Neural progenitor cell (in vitro differentiated cells): ENCODE data around the gene SHROOM2. TPM values are rescaled to one million over a fixed set of nuclear protein-coding genes. Genes with fewer than 3 reads are reported as not detected.

Experiments used
- DNase-seq: peaks from one replicate; pipeline ENCODE4 v3.0.0-alpha.2; 2016; ENCODE audit warnings: low spot score
- H2AFZ ChIP-seq: fragments of 200-600 bp; sonication (generic); replicated peaks from 2 replicates; pipeline ENCODE4 v1.6.1; 2016; ENCODE audit warnings: antibody characterized with exemption
- H3F3A ChIP-seq: fragments of 200-600 bp; sonication (generic); 2 replicates; pipeline ENCODE4 v1.6.1; 2016; ENCODE audit warnings: antibody characterized with exemption, low read depth
- H3K27ac ChIP-seq: fragments of 200-600 bp; sonication (generic); 2 replicates; pipeline ENCODE4 v1.5.1; 2016; ENCODE audit warnings: mild to moderate bottlenecking
- H3K27me3 ChIP-seq: fragments of 200-600 bp; sonication (generic); 2 replicates; pipeline ENCODE4 v1.6.1; 2016; ENCODE audit warnings: mild to moderate bottlenecking, moderate library complexity
- H3K36me3 ChIP-seq: fragments of 200-600 bp; sonication (generic); 2 replicates; pipeline ENCODE4 v1.5.1; 2016
- H3K4me1 ChIP-seq: fragments of 200-600 bp; sonication (generic); 2 replicates; pipeline ENCODE4 v1.6.1; 2016; ENCODE audit warnings: mixed run types
- H3K4me2 ChIP-seq: fragments of 200-600 bp; sonication (generic); 2 replicates; pipeline ENCODE4 v1.6.1; 2016
- H3K4me3 ChIP-seq: fragments of 200-600 bp; sonication (generic); 2 replicates; pipeline ENCODE4 v1.5.1; 2016
- H3K79me2 ChIP-seq: fragments of 200-600 bp; sonication (generic); 2 replicates; pipeline ENCODE4 v1.6.1; 2016; ENCODE audit warnings: low read depth
- H3K9ac ChIP-seq: fragments of 200-600 bp; sonication (generic); 2 replicates; pipeline ENCODE4 v1.6.1; 2016
- H3K9me3 ChIP-seq: fragments of 200-600 bp; sonication (generic); 2 replicates; pipeline ENCODE4 v1.5.1; 2016; ENCODE audit warnings: low read depth
- H4K20me1 ChIP-seq: fragments of 200-600 bp; sonication (generic); 2 replicates; pipeline ENCODE4 v1.6.1; 2016; ENCODE audit warnings: low read depth
- H3K27ac Mint-ChIP-seq: 3 replicates; pipeline ENCODE4 v1.8.0; 2021; ENCODE audit warnings: mixed read lengths
- H3K27me3 Mint-ChIP-seq: 2 replicates; pipeline ENCODE4 v1.8.0; 2022; ENCODE audit warnings: low read depth, mild to moderate bottlenecking, inconsistent platforms, moderate library complexity, mixed read lengths; ENCODE audit not compliant: insufficient read depth
- H3K36me3 Mint-ChIP-seq: 3 replicates; pipeline ENCODE4 v1.8.0; 2021; ENCODE audit warnings: mixed read lengths
- H3K4me1 Mint-ChIP-seq: 3 replicates; pipeline ENCODE4 v1.8.0; 2021; ENCODE audit warnings: mixed read lengths
- H3K4me3 Mint-ChIP-seq: 3 replicates; pipeline ENCODE4 v1.8.0; 2021; ENCODE audit warnings: mild to moderate bottlenecking, moderate library complexity, mixed read lengths
- H3K9me3 Mint-ChIP-seq: 3 replicates; pipeline ENCODE4 v1.8.0; 2020; ENCODE audit warnings: mixed read lengths
- EZH2 ChIP-seq: fragments of 200-600 bp; sonication (generic); IDR thresholded peaks from 2 replicates; pipeline ENCODE4 v1.6.1; 2017; ENCODE audit warnings: antibody characterized with exemption, mild to moderate bottlenecking, moderate library complexity
- EZH2phosphoT487 ChIP-seq: fragments of 200-600 bp; sonication (generic); IDR thresholded peaks from 2 replicates; pipeline ENCODE4 v1.6.1; 2017; ENCODE audit warnings: antibody characterized with exemption
- total RNA-seq: library from RNA; depleted of rRNA; stranded (reverse); fragments of >200 nt; gene quantifications from 2 replicates; pipeline ENCODE4 v1.2.3, GENCODE V29; 2015; ENCODE audit warnings: low replicate concordance
- TF ChIP-seq, protein P1 (sequence below): fragments of 200-600 bp; sonication (generic); IDR thresholded peaks from 2 replicates; pipeline ENCODE4 v1.5.1; 2017; ENCODE audit warnings: antibody characterized with exemption, mild to moderate bottlenecking

The SHROOM2 gene
- total RNA-seq, 1 donor from 2014 or later: 9.1 TPM

DNA sequence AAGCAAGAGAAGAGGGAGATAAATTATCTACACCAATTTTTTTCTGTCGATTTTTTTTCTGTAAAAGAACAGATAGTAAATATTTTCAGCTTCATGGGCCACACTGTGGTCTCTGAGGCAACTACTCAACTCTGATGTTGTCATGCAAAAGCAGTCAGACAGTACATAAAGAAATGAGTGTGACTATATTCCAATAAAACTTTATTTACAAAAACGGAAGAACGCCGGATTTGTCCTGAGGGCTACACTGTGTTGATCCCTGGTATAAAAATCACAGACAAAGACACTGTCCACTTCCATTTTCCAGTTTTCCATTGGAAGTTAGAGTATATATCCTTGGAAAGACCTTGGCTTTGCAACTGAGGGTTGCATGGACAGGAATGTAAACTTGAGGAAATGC is 38.6 kb upstream of the SHROOM2 start:
- H3K36me3 Mint-ChIP-seq: peaks cover 4% of the 10 kb centered on the region
- DNase-seq: no peak
- peaks cover 27% of the 10 kb centered on the region for H3K4me1 Mint-ChIP-seq
- Histone ChIP-seq H3K4me2 (no peak overlapping the region), H3K4me1 (peaks cover 3% of the 10 kb centered on the region), H3K79me2 (no peaks in the 10 kb centered on the region), H3K27me3 (no peaks in the 10 kb centered on the region), H3K9ac (no peak overlapping the region), H3K4me3 (no peak overlapping the region), H4K20me1 (no peaks in the 10 kb centered on the region), H3K9me3 (no peaks in the 10 kb centered on the region), H3K36me3 (no peaks in the 10 kb centered on the region), H3K27ac (no peak overlapping the region), H2AFZ (no peak overlapping the region), H3F3A (no peaks in the 10 kb centered on the region)
- peaks cover 14% of the 10 kb centered on the region for H3K27me3 Mint-ChIP-seq
- H3K27ac Mint-ChIP-seq: peak overlapping the region; percentile 68
- no peak overlapping the region for H3K4me3 Mint-ChIP-seq
- TF ChIP-seq EZH2phosphoT487 (no peak), EZH2 (no peak)
- TF ChIP-seq, protein P1, sequence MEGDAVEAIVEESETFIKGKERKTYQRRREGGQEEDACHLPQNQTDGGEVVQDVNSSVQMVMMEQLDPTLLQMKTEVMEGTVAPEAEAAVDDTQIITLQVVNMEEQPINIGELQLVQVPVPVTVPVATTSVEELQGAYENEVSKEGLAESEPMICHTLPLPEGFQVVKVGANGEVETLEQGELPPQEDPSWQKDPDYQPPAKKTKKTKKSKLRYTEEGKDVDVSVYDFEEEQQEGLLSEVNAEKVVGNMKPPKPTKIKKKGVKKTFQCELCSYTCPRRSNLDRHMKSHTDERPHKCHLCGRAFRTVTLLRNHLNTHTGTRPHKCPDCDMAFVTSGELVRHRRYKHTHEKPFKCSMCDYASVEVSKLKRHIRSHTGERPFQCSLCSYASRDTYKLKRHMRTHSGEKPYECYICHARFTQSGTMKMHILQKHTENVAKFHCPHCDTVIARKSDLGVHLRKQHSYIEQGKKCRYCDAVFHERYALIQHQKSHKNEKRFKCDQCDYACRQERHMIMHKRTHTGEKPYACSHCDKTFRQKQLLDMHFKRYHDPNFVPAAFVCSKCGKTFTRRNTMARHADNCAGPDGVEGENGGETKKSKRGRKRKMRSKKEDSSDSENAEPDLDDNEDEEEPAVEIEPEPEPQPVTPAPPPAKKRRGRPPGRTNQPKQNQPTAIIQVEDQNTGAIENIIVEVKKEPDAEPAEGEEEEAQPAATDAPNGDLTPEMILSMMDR: no peak
- peaks cover 2% of the 10 kb centered on the region for H3K9me3 Mint-ChIP-seq

DNA sequence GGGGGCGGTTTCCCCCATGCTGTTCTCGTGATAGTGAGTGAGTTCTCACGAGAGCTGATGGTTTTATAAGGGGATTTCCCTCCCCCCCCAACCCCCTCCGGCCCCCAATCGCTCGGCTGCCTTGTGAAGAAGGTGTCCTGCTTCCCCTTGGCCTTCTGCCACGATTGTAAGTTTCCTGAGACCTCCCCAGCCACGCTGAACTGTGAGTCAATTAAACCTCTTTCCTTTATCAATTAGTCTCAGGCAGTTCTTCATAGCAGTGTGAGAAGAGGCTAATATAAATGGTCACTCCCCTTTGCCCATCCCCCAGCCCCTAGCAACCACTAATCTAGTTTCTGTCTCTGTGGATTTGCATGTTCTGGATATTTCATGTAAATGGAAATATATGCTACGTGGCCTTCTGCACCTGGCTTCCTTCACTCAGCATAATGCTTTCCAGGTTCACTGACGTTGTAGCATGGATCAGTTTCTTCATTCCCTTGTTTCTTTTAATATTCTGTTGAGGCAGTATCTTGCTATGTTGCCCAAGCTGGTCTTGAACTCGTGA is 37.0 kb upstream of the SHROOM2 start:
- H2AFZ ChIP-seq: no peak overlapping the region
- no peak for DNase-seq
- Mint-ChIP-seq H3K4me1 (peaks cover 27% of the 10 kb centered on the region), H3K27me3 (peaks cover 13% of the 10 kb centered on the region), H3K9me3 (peaks cover 4% of the 10 kb centered on the region), H3K27ac (peak overlapping the region; percentile 58), H3K36me3 (no peaks in the 10 kb centered on the region), H3K4me3 (no peak overlapping the region)
- no peak overlapping the region for H3K4me2 ChIP-seq
- no peaks in the 10 kb centered on the region for H3K36me3 ChIP-seq
- TF ChIP-seq, protein P1: no peak
- TF ChIP-seq EZH2 (no peak), EZH2phosphoT487 (no peak)
- no peaks in the 10 kb centered on the region for H3F3A ChIP-seq
- H3K9me3 ChIP-seq: no peaks in the 10 kb centered on the region
- H3K27ac ChIP-seq: no peak overlapping the region
- H3K4me1 ChIP-seq: peaks cover 3% of the 10 kb centered on the region
- no peaks in the 10 kb centered on the region for H3K27me3 ChIP-seq
- H3K79me2 ChIP-seq: no peaks in the 10 kb centered on the region
- H3K4me3 ChIP-seq: no peak overlapping the region
- no peaks in the 10 kb centered on the region for H4K20me1 ChIP-seq
- no peak overlapping the region for H3K9ac ChIP-seq

DNA sequence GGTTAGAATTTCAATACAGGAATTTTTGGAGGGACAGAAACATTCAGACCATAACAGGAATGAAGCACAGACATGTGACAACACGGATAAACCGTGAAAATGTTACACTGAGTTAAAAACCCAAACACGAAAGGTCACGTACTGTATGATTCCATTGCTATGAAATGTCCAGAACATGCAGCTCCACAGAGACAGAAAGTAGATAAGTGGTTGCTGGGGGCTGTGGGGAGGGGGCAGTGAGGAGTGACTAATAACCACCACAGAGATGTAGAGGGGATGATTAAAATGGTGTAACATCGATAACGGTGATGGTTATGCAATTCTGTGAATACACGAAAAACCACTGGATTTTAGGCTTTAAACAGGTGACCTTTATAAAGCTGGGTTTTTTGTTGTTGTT is 28.9 kb upstream of the SHROOM2 start:
- Histone ChIP-seq H3F3A (no peaks in the 10 kb centered on the region), H2AFZ (no peak overlapping the region), H3K36me3 (no peaks in the 10 kb centered on the region), H3K9ac (no peak overlapping the region), H3K4me2 (no peak overlapping the region), H3K4me1 (no peaks in the 10 kb centered on the region), H3K79me2 (no peaks in the 10 kb centered on the region), H3K4me3 (no peak overlapping the region), H3K27me3 (no peaks in the 10 kb centered on the region), H4K20me1 (no peaks in the 10 kb centered on the region), H3K27ac (no peak overlapping the region), H3K9me3 (peaks cover 2% of the 10 kb centered on the region)
- H3K36me3 Mint-ChIP-seq: no peaks in the 10 kb centered on the region
- no peak overlapping the region for H3K4me3 Mint-ChIP-seq
- H3K27me3 Mint-ChIP-seq: peaks cover 2% of the 10 kb centered on the region
- no peak for DNase-seq
- H3K27ac Mint-ChIP-seq: no peak overlapping the region
- TF ChIP-seq EZH2phosphoT487: no peak
- TF ChIP-seq EZH2: no peak
- TF ChIP-seq, protein P1: no peak
- peaks cover 2% of the 10 kb centered on the region for H3K9me3 Mint-ChIP-seq
- H3K4me1 Mint-ChIP-seq: no peaks in the 10 kb centered on the region
